Left ventricle myocardium inferior (tissue), 1 donor: ENCODE results near the gene FEZF1. TPM values are rescaled to one million over a fixed set of nuclear protein-coding genes. Genes with fewer than 3 reads are reported as not detected.
"Not testable (repeated sequence)": the region's sequence is repeated elsewhere in the genome, so short reads cannot be mapped to it uniquely, and the experiment has no call there.

Source experiments
- DNase-seq: peaks from one replicate; pipeline ENCODE4 v3.0.0-alpha.2; 2020
- H3K27ac ChIP-seq: fragments of 200-600 bp; replicated peaks from 2 replicates; pipeline ENCODE4 v1.8.0; 2021
- H3K27me3 ChIP-seq: fragments of 200-600 bp; 2 replicates; pipeline ENCODE4 v1.8.0; 2021; ENCODE audit warnings: low read depth
- H3K36me3 ChIP-seq: fragments of 200-600 bp; 2 replicates; pipeline ENCODE4 v1.8.0; 2021
- H3K4me1 ChIP-seq: fragments of 200-600 bp; 2 replicates; pipeline ENCODE4 v1.8.0; 2021
- H3K4me3 ChIP-seq: fragments of 200-600 bp; 2 replicates; pipeline ENCODE4 v1.8.0; 2021; ENCODE audit warnings: mild to moderate bottlenecking, moderate library complexity
- H3K9me3 ChIP-seq: fragments of 200-600 bp; replicated peaks from 2 replicates; pipeline ENCODE4 v1.8.0; 2021
- CTCF ChIP-seq: fragments of 200-600 bp; IDR thresholded peaks from 2 replicates; pipeline ENCODE4 v1.8.0; 2021; ENCODE audit warnings: antibody characterized with exemption, mild to moderate bottlenecking, borderline replicate concordance
- intact Hi-C: fragments of 100-400 bp; cut with micrococcal nuclease; formaldehyde crosslinking; loops from one replicate; pipeline ENCODE4 v1.11.0; 2022
- total RNA-seq: library from RNA; stranded (reverse); fragmentation: NEBNext Ultra II Directional; extraction: Animal tissue kit (Norgen Biotek cat#: 25700); gene quantifications from one replicate; pipeline ENCODE4 v1.2.1, GENCODE V29; 2021
- donor health status: DM: no; HTN: yes; CAD: no; lungs with severe emphysema.

Gene FEZF1
- total RNA-seq, 1 donor from 2014 or later, result not detected

GRCh38 chr7:122298131-122298530 is 6.4 kb downstream of the FEZF1 start:
- H3K4me1 ChIP-seq, result peaks cover 20% of the 10 kb centered on the region
- no peak overlapping the region for H3K4me3 ChIP-seq
- no peak overlapping the region for H3K27ac ChIP-seq
- intact Hi-C loops, result no loop called here
- H3K36me3 ChIP-seq, result no peaks in the 10 kb centered on the region
- no peaks in the 10 kb centered on the region for H3K9me3 ChIP-seq
- DNase-seq, result no peak
- no peak for TF ChIP-seq CTCF
- peaks cover 92% of the 10 kb centered on the region for H3K27me3 ChIP-seq

GRCh38 chr7:122291189-122291588 is 13.4 kb downstream of the FEZF1 start:
- H3K27ac ChIP-seq, result no peak overlapping the region
- intact Hi-C loops, result no loop called here
- TF ChIP-seq CTCF, result no peak
- H3K9me3 ChIP-seq, result peaks cover 34% of the 10 kb centered on the region
- peaks cover 54% of the 10 kb centered on the region for H3K27me3 ChIP-seq
- no peak overlapping the region for H3K4me3 ChIP-seq
- H3K4me1 ChIP-seq, result no peaks in the 10 kb centered on the region
- DNase-seq, result no peak
- no peaks in the 10 kb centered on the region for H3K36me3 ChIP-seq

GRCh38 chr7:122290476-122290875 is 14.1 kb downstream of the FEZF1 start:
- H3K4me1 ChIP-seq, result no peaks in the 10 kb centered on the region
- H3K27me3 ChIP-seq, result peaks cover 50% of the 10 kb centered on the region
- intact Hi-C loops, result no loop called here

GRCh38 chr7:122289426-122289825 is 15.1 kb downstream of the FEZF1 start:
- intact Hi-C loops, result no loop called here
- Histone ChIP-seq H3K27ac (no peak overlapping the region), H3K9me3 (peaks cover 34% of the 10 kb centered on the region), H3K36me3 (no peaks in the 10 kb centered on the region), H3K27me3 (peaks cover 44% of the 10 kb centered on the region), H3K4me3 (no peak overlapping the region), H3K4me1 (no peaks in the 10 kb centered on the region)
- DNase-seq, result no peak
- TF ChIP-seq CTCF, result no peak

More at GRCh38 chr7:122290476-122290875, 14.1 kb downstream of the FEZF1 start:
- H3K9me3 ChIP-seq, result peaks cover 34% of the 10 kb centered on the region
- TF ChIP-seq CTCF, result no peak
- H3K27ac ChIP-seq, result no peak overlapping the region
- no peak for DNase-seq
- no peaks in the 10 kb centered on the region for H3K36me3 ChIP-seq
- no peak overlapping the region for H3K4me3 ChIP-seq

GRCh38 chr7:122284608-122285007 is 19.9 kb downstream of the FEZF1 start:
- H3K9me3 ChIP-seq, H3K4me3 ChIP-seq, H3K4me1 ChIP-seq, intact Hi-C loops, H3K27ac ChIP-seq, DNase-seq, H3K36me3 ChIP-seq: not testable (repeated sequence)
- H3K27me3 ChIP-seq, result peaks cover 21% of the 10 kb centered on the region

- no peak for DNase-seq
- Histone ChIP-seq H3K36me3 (no peaks in the 10 kb centered on the region), H3K27ac (no peak overlapping the region), H3K4me1 (no peaks in the 10 kb centered on the region), H3K27me3 (no peaks in the 10 kb centered on the region), H3K4me3 (no peak overlapping the region), H3K9me3 (no peaks in the 10 kb centered on the region)
- intact Hi-C loops, result no loop called here
- no peak for TF ChIP-seq CTCF
Measured at GRCh38 chr7:122273117-122273516, 31.4 kb downstream of the FEZF1 start.
